B cell (primary cell): ENCODE results near the gene NLGN4Y. TPM values are rescaled to one million over a fixed set of nuclear protein-coding genes. Genes with fewer than 3 reads are reported as not detected.

Source experiments
- ATAC-seq: fragments of 200-7000 bp; cut with Tn5 transposase; one replicate; pipeline ENCODE4 v1.10.0; 2021; ENCODE audit warnings: low read depth, mild to moderate bottlenecking, moderate number of reproducible peaks, moderate library complexity
- CTCF ChIA-PET: fragments of 350-600 bp; sonication (Branson Sonifier 250); formaldehyde crosslinking; loops from one replicate; lab custom pipeline; 2021; ENCODE audit warnings: antibody characterized with exemption, inconsistent platforms; lab: Charles Lee
- POLR2A ChIA-PET: fragments of 350-600 bp; sonication (Branson Sonifier 250); formaldehyde crosslinking; loops from one replicate; lab custom pipeline; 2021; ENCODE audit warnings: antibody characterized with exemption; lab: Charles Lee
- DNase-seq: peaks from one replicate; pipeline ENCODE4 v3.0.0; 2013
- H2AFZ ChIP-seq: 2 replicates; pipeline ENCODE4 v1.6.1; 2012; ENCODE audit warnings: mild to moderate bottlenecking, low read depth, low read length; ENCODE audit not compliant: insufficient read depth, poor library complexity, severe bottlenecking
- H3K27ac ChIP-seq, 2 donors: 1 replicate in 1 of 2; 2 replicates in 1 of 2; pipeline ENCODE4 v1.5.1; 2012 to 2013; ENCODE audit warnings: low read length in 2 of 2, mild to moderate bottlenecking in 2 of 2, moderate library complexity in 1 of 2
- H3K27me3 ChIP-seq, 4 experiments: fragments of 200-600 bp in 1 of 4; sonication (generic) in 1 of 4; replicated peaks in 1 of 4; 1 replicate in 2 of 4; 2 replicates in 2 of 4; pipeline versions ENCODE4 v1.6.1 to v1.7.0; 2013 to 2016; ENCODE audit warnings: low read length in 3 of 4, mild to moderate bottlenecking in 2 of 4, mixed read lengths in 1 of 4, moderate library complexity in 1 of 4; ENCODE audit not compliant: insufficient read depth in 4 of 4, control insufficient read depth in 3 of 4; ENCODE audit errors: control extremely low read depth in 1 of 4
- H3K36me3 ChIP-seq, 2 experiments: replicated peaks in 1 of 2; 1 replicate in 1 of 2; 2 replicates in 1 of 2; pipeline versions ENCODE4 v1.6.1 to v1.7.1; 2013; ENCODE audit warnings: low read length in 1 of 2; ENCODE audit not compliant: insufficient read depth in 2 of 2, control insufficient read depth in 1 of 2; ENCODE audit errors: control extremely low read depth in 1 of 2, extremely low read depth in 1 of 2
- H3K4me1 ChIP-seq, 2 donors: fragments of 200-600 bp in 1 of 2; sonication (generic) in 1 of 2; 1 replicate in 1 of 2; 2 replicates in 1 of 2; pipeline versions ENCODE4 v1.5.1 to v1.6.1; 2013 to 2017; ENCODE audit warnings: low read length in 2 of 2; ENCODE audit not compliant: control insufficient read depth in 2 of 2, insufficient read depth in 2 of 2
- H3K4me2 ChIP-seq: replicated peaks from 2 replicates; pipeline ENCODE3; 2012; ENCODE audit warnings: mild to moderate bottlenecking, low read depth, low read length; ENCODE audit not compliant: poor library complexity, severe bottlenecking
- H3K4me3 ChIP-seq, 5 experiments: fragments of 200-600 bp in 1 of 5; sonication (generic) in 1 of 5; 1 replicate in 3 of 5; 2 replicates in 2 of 5; pipeline versions ENCODE4 v1.5.1 to v1.7.0; 2011 to 2016; ENCODE audit warnings: low read length in 4 of 5, mild to moderate bottlenecking in 4 of 5, low read depth in 2 of 5, control low read depth in 1 of 5, moderate library complexity in 1 of 5; ENCODE audit not compliant: insufficient read depth in 1 of 5; ENCODE audit errors: control extremely low read depth in 1 of 5, extremely low read depth in 1 of 5
- H3K79me2 ChIP-seq: fragments of 200-600 bp; sonication (generic); one replicate; pipeline ENCODE4 v1.6.0; 2016; ENCODE audit warnings: low read length; ENCODE audit not compliant: control insufficient read depth, insufficient read depth
- H3K9ac ChIP-seq: fragments of 200-600 bp; sonication (generic); 2 replicates; pipeline ENCODE4 v1.6.1; 2017; ENCODE audit warnings: mild to moderate bottlenecking, low read length, moderate library complexity
- H3K9me3 ChIP-seq, 3 donors: one replicate each; pipeline versions ENCODE4 v1.6.1 to v1.7.1; 2013; ENCODE audit warnings: low read length in 2 of 3; ENCODE audit not compliant: control insufficient read depth in 2 of 3, insufficient read depth in 1 of 3; ENCODE audit errors: control extremely low read depth in 1 of 3
- H4K20me1 ChIP-seq: 2 replicates; pipeline ENCODE4 v1.6.0; 2012; ENCODE audit warnings: mild to moderate bottlenecking, low read length; ENCODE audit not compliant: insufficient read depth, control insufficient read depth, poor library complexity, severe bottlenecking
- H3K27ac Mint-ChIP-seq: one replicate; pipeline ENCODE4 v1.8.0; 2021; ENCODE audit warnings: mixed read lengths
- H3K27me3 Mint-ChIP-seq: one replicate; pipeline ENCODE4 v1.8.0; 2021; ENCODE audit warnings: mixed read lengths
- H3K4me1 Mint-ChIP-seq: one replicate; pipeline ENCODE4 v1.8.0; 2021; ENCODE audit warnings: mixed read lengths
- H3K4me3 Mint-ChIP-seq: one replicate; pipeline ENCODE4 v1.8.0; 2021; ENCODE audit warnings: mixed read lengths
- H3K9me3 Mint-ChIP-seq: one replicate; pipeline ENCODE4 v1.8.0; 2022; ENCODE audit warnings: mixed read lengths; ENCODE audit not compliant: insufficient read depth
- EZH2 ChIP-seq: IDR thresholded peaks from 2 replicates; pipeline ENCODE4 v1.6.1; 2012; ENCODE audit warnings: borderline replicate concordance, low read depth, mild to moderate bottlenecking, moderate library complexity, low read length; ENCODE audit not compliant: insufficient read depth, poor library complexity, severe bottlenecking
- whole genome bisulfite sequencing: methylation state at CpG from one replicate; pipeline ENCODE4 v1.1.5; 2013; ENCODE audit warnings: missing lambda C conversion rate; ENCODE audit not compliant: insufficient coverage; 5-methylcytosine and 5-hydroxymethylcytosine counted together
- intact Hi-C: fragments of 100-400 bp; cut with micrococcal nuclease; formaldehyde crosslinking; loops from one replicate; pipeline ENCODE4 v1.10.0; 2022
- polyA plus RNA-seq: library from polyadenylated mRNA; depleted of rRNA; stranded (reverse); fragments of >200 nt; gene quantifications from 2 replicates; pipeline ENCODE4 v1.2.3, GENCODE V29; 2012
- total RNA-seq, 2 donors: library from RNA; stranded (reverse); fragments of 120-200 nt in 1 of 2; gene quantifications; 1 replicate in 1 of 2; 2 replicates in 1 of 2; pipeline versions ENCODE4 v1.2.3 to v1.2.4, GENCODE V29; 2013 to 2022
- TF ChIP-seq, protein P1 (sequence below): fragments of 200-600 bp; IDR thresholded peaks from one replicate; pipeline ENCODE4 v1.8.0; 2022; ENCODE audit warnings: antibody characterized with exemption, mild to moderate bottlenecking

The NLGN4Y gene
- total and polyA plus RNA-seq, 2 donors (not counting 1 experiment from before 2014, with no cell fraction given), result 1.9 TPM; not detected in 1

DNA sequence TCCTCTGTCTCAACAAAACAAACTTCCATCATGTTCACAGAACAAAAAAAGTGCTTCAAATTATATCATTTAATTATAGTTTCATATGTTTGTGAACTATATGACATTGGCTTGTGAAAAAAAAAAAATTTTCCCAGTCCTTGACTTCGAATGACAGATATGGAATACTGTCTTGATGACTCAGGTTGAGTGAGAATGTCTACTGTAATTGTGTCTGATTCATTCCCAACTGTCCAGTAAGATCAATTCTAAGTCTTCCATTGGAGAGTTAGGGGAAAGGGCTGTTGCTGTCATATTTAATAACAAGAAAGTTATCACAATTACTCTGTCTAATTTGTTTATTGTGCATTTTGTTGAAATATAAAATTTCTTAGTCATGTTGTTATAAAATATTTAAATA lies 34.1 kb upstream of the NLGN4Y start:
- DNase-seq (no peak), ATAC-seq (no peak)
- H3K27me3 ChIP-seq, result no peaks in the 10 kb centered on the region
- no CpG with 5 or more reads among the region's 1 CpG for WGBS
- no peak for TF ChIP-seq EZH2
- TF ChIP-seq, protein P1, sequence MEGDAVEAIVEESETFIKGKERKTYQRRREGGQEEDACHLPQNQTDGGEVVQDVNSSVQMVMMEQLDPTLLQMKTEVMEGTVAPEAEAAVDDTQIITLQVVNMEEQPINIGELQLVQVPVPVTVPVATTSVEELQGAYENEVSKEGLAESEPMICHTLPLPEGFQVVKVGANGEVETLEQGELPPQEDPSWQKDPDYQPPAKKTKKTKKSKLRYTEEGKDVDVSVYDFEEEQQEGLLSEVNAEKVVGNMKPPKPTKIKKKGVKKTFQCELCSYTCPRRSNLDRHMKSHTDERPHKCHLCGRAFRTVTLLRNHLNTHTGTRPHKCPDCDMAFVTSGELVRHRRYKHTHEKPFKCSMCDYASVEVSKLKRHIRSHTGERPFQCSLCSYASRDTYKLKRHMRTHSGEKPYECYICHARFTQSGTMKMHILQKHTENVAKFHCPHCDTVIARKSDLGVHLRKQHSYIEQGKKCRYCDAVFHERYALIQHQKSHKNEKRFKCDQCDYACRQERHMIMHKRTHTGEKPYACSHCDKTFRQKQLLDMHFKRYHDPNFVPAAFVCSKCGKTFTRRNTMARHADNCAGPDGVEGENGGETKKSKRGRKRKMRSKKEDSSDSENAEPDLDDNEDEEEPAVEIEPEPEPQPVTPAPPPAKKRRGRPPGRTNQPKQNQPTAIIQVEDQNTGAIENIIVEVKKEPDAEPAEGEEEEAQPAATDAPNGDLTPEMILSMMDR, result no peak
- intact Hi-C loops, result no loop called here
- ChIA-PET CTCF (no interaction called here), POLR2A (no interaction called here)
- no peak overlapping the region for H3K4me2 ChIP-seq
- H3K4me1 ChIP-seq, result no peaks in the 10 kb centered on the region
- Mint-ChIP-seq H3K27ac (no peak overlapping the region), H3K9me3 (no peaks in the 10 kb centered on the region), H3K27me3 (no peaks in the 10 kb centered on the region), H3K4me1 (no peaks in the 10 kb centered on the region), H3K4me3 (no peak overlapping the region)
- peaks cover 0 to 3% (median 0%) of the 10 kb centered on the region in 3 donors for H3K9me3 ChIP-seq
- H3K9ac ChIP-seq, result no peak overlapping the region
- no peaks in the 10 kb centered on the region for H4K20me1 ChIP-seq
- no peak overlapping the region for H3K27ac ChIP-seq
- no peaks in the 10 kb centered on the region for H3K36me3 ChIP-seq
- H3K79me2 ChIP-seq, result no peaks in the 10 kb centered on the region
- no peak overlapping the region for H2AFZ ChIP-seq
- no peak overlapping the region for H3K4me3 ChIP-seq

DNA sequence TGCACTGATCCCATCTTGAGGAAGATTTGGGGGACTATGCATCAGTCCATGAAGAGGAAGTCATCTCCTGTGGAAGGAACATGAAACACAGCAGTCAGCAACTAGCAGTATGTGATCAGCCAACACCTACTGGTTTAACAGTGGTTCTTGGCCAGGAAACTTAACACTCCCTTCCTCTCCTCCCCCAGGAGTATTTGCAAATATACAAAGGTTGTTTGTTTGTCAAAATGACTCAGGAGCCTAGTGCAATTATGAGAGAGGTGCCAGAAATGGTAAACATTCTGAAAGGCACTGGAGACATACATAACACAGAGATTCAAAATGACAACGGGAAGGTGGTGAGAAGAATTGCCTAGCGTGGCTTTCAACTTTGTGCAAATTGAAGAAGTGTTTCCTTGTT lies 26.3 kb upstream of the NLGN4Y start:
- peaks cover 0 to 3% (median 0%) of the 10 kb centered on the region in 3 donors for H3K9me3 ChIP-seq
- ATAC-seq, result no peak
- ChIA-PET POLR2A (no interaction called here), CTCF (no interaction called here)
- H2AFZ ChIP-seq, result no peak overlapping the region
- no peaks in the 10 kb centered on the region for H3K4me1 Mint-ChIP-seq
- H3K36me3 ChIP-seq, result no peaks in the 10 kb centered on the region
- H4K20me1 ChIP-seq, result no peaks in the 10 kb centered on the region
- TF ChIP-seq EZH2, result no peak
- TF ChIP-seq, protein P1, result no peak
- H3K27ac ChIP-seq, result no peak overlapping the region
- no peak overlapping the region for H3K4me2 ChIP-seq
- H3K27me3 ChIP-seq, result no peaks in the 10 kb centered on the region
- no peak overlapping the region for H3K4me3 ChIP-seq
- WGBS, result 40% methylated on average over 1 of the region's 2 CpGs
- no peaks in the 10 kb centered on the region for H3K9me3 Mint-ChIP-seq
- H3K27ac Mint-ChIP-seq, result no peak overlapping the region
- intact Hi-C loops, result no loop called here
- no peaks in the 10 kb centered on the region for H3K4me1 ChIP-seq
- H3K9ac ChIP-seq, result no peak overlapping the region
- H3K79me2 ChIP-seq, result no peaks in the 10 kb centered on the region
- H3K27me3 Mint-ChIP-seq, result no peaks in the 10 kb centered on the region
- no peak overlapping the region for H3K4me3 Mint-ChIP-seq
- DNase-seq, result no peak
